ENCODE results near the gene KIAA1549.

GRCh38 chr7:138845711-138846110 is 135.5 kb downstream of the KIAA1549 start:
- TF ChIP-seq CTCF (IDR thresholded peaks at IDR 0.05) (no peak), POLR2A (IDR thresholded peaks at IDR 0.05) (no peak)

Data from testis (tissue), 2 donors.